Measurements from ENCODE around the gene MT1G. TPM values are rescaled to one million over a fixed set of nuclear protein-coding genes. Genes with fewer than 3 reads are reported as not detected.
A peak's percentile ranks its signal among the peaks of the same experiment; 100 is the strongest.

The MT1G gene
- total and polyA plus RNA-seq, 9 of the 15 experiments (the other 6 are each of a cell fraction or from before 2014, with no cell fraction given): 0.28 to 1.7 (median 0.69) TPM; not detected in 4

- peak; percentile 100 for ATAC-seq
- intact Hi-C loops (cut with micrococcal nuclease) (no loop called here), in situ Hi-C loops (cut with MboI) (no loop called here)
- peak; percentile 84 to 92 (median 88) for DNase-seq (ENCODE audit: extremely low read depth in 1 of 4, low spot score in 3 of 4)
- peaks cover 3 to 39% of the 10 kb centered on the region in 2 experiments for H3K27me3 ChIP-seq (ENCODE audit: control insufficient read depth in 2 of 2, insufficient read depth in 2 of 2, low read length in 2 of 2)
- H3K9me1 ChIP-seq (ENCODE audit: control insufficient read depth, insufficient read depth, low read length): no peaks in the 10 kb centered on the region
- H3K27ac ChIP-seq (ENCODE audit: extremely low read depth, low read depth, low read length): no peak within 1 kb of the TSS; the same call in 2 of the 3 replicates
- no TSS peak for BruUV-seq (replicated peaks)
- H3K79me2 ChIP-seq (ENCODE audit: control insufficient read depth, insufficient read depth, low read length): no peaks in the 10 kb centered on the region
- H3K9me3 ChIP-seq (replicated peaks; ENCODE audit: control insufficient read depth, insufficient read depth, low read depth, low read length): no peaks in the 10 kb centered on the region
- ChIA-PET POLR2A (interaction anchor here (1.2 kb wide), 1 partner anchor 28 kb away, joined by 4 read pairs; no protein-coding TSS in a partner anchor), CTCF (ENCODE audit: low intra/inter-chr PET ratio) (no interaction called here)
- peak within 1 kb of the TSS; percentile 75 to 85 for H3K9ac ChIP-seq (ENCODE audit: insufficient read depth in 1 of 2, low read depth in 2 of 2, low read length in 2 of 2)
- H3K4me2 ChIP-seq (ENCODE audit: insufficient read depth, low read length): peak within 1 kb of the TSS; percentile 94
- peaks cover under 1% of the 10 kb centered on the region; the same call in 1 of the 2 replicates for H4K20me1 ChIP-seq (replicated peaks; ENCODE audit: control insufficient read depth, insufficient read depth, low read length)
- peak within 1 kb of the TSS; percentile 46 for H3K4me3 ChIP-seq
- no peaks in the 10 kb centered on the region for H3K36me3 ChIP-seq (ENCODE audit: control insufficient read depth, insufficient read depth, low read length)
- 4% methylated on average over 41 of the region's 49 CpGs for WGBS (ENCODE audit: insufficient coverage, low coverage, missing lambda C conversion rate)
- FAIRE-seq: peak; percentile 74
- H2AFZ ChIP-seq (ENCODE audit: low read depth, low read length): peak within 1 kb of the TSS; percentile 98
- H3K4me1 ChIP-seq (replicated peaks in 1 of 2; ENCODE audit: control insufficient read depth in 2 of 2, insufficient read depth in 2 of 2, low read length in 2 of 2): peaks cover 6 to 12% of the 10 kb centered on the region in 2 experiments; a peak in 3 of 5 replicates
- no peak for TF ChIP-seq TOE1 (IDR thresholded peaks at IDR 0.05; ENCODE audit: borderline replicate concordance)
- no peak for TF ChIP-seq TOE1 (CRISPR knock-in tag; IDR thresholded peaks at IDR 0.05; ENCODE audit: borderline replicate concordance, low read depth)
- 0 out of 4 replicates have a peak, but pooled peaks of 1 of the 2 experiments have one; percentile 4 for TF ChIP-seq RCOR1 (IDR thresholded peaks at IDR 0.05; ENCODE audit: borderline replicate concordance in 1 of 2, low read depth in 2 of 2, low read length in 2 of 2)
- TF ChIP-seq SAP30 (IDR thresholded peaks at IDR 0.05; ENCODE audit: borderline replicate concordance, insufficient read depth, low read depth, low read length, poor library complexity, severe bottlenecking): peak; percentile 58
- no peak for TF ChIP-seq SRSF3 (IDR thresholded peaks at IDR 0.05; ENCODE audit: insufficient read depth, low read length)
- no peak for TF ChIP-seq ZNF780A (CRISPR knock-in tag; IDR thresholded peaks at IDR 0.05)
- no peak for TF ChIP-seq E2F4 (CRISPR knock-in tag; IDR thresholded peaks at IDR 0.05; ENCODE audit: low read depth)
- peak; percentile 80 for TF ChIP-seq POLR2A (conservative IDR thresholded peaks at IDR 0.05)
- TF ChIP-seq CTBP1 (IDR thresholded peaks at IDR 0.05; ENCODE audit: borderline replicate concordance): peak; percentile 47; the same call in 1 of the 2 replicates
- TF ChIP-seq, protein P1, sequence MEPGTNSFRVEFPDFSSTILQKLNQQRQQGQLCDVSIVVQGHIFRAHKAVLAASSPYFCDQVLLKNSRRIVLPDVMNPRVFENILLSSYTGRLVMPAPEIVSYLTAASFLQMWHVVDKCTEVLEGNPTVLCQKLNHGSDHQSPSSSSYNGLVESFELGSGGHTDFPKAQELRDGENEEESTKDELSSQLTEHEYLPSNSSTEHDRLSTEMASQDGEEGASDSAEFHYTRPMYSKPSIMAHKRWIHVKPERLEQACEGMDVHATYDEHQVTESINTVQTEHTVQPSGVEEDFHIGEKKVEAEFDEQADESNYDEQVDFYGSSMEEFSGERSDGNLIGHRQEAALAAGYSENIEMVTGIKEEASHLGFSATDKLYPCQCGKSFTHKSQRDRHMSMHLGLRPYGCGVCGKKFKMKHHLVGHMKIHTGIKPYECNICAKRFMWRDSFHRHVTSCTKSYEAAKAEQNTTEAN (CRISPR knock-in tag; IDR thresholded peaks at IDR 0.05): no peak
- TF ChIP-seq CXXC5 (CRISPR knock-in tag; IDR thresholded peaks at IDR 0.05): peak; percentile 54; the same call in 1 of the 2 replicates
- TF ChIP-seq CHD1 (IDR thresholded peaks at IDR 0.05; ENCODE audit: low read length): no peak
- peak; percentile 59 to 64 for TF ChIP-seq NRF1 (conservative IDR thresholded peaks at IDR 0.05 in 1 of 2, IDR thresholded peaks at IDR 0.05 in 1 of 2)
- TF ChIP-seq KDM4B (IDR thresholded peaks at IDR 0.05; ENCODE audit: borderline replicate concordance in 2 of 2, low read depth in 1 of 2): no peak
- no peak for TF ChIP-seq ZNF408 (CRISPR knock-in tag; IDR thresholded peaks at IDR 0.05; ENCODE audit: low read depth)
- TF ChIP-seq ZNF696 (CRISPR knock-in tag; conservative IDR thresholded peaks at IDR 0.05): no peak
- no peak for TF ChIP-seq TFAM (CRISPR knock-in tag; conservative IDR thresholded peaks at IDR 0.05)
- TF ChIP-seq LARP7 (IDR thresholded peaks at IDR 0.05): peak; percentile 97
Measured at GRCh38 chr16:56681939-56682702, 14.3 kb upstream of the MT1G start, which contains the start of gene MT1X. TSS of gene MT1X (plus strand) at chr16:56682470. CDS start at chr16:56682541, 71 bp downstream.

Data from K562 (cell line).